ENCODE data around the gene ITPKB.

Gene ITPKB

GRCh38 chr1:226685196-226685820 is 53.8 kb downstream of the ITPKB start:
- no peak for DNase-seq (ENCODE audit: low spot score)

GRCh38 chr1:226684026-226684425 is 55.1 kb downstream of the ITPKB start:
- DNase-seq (ENCODE audit: low spot score): no peak

- no peak for DNase-seq (ENCODE audit: low spot score)
These were observed 55.9 kb downstream of the ITPKB start for GRCh38 chr1:226682871-226683814.

- DNase-seq (ENCODE audit: low spot score): no peak
These were observed 57.2 kb downstream of the ITPKB start for GRCh38 chr1:226681652-226682493.

GRCh38 chr1:226680653-226681052 is 58.4 kb downstream of the ITPKB start:
- no peak for DNase-seq (ENCODE audit: low spot score)

- DNase-seq (ENCODE audit: low spot score): peak; percentile 83
These were observed 59.1 kb downstream of the ITPKB start for GRCh38 chr1:226679853-226680516.

- DNase-seq (ENCODE audit: low spot score): no peak
These were observed 59.8 kb downstream of the ITPKB start for GRCh38 chr1:226679262-226679661.

GRCh38 chr1:226678701-226679100 is 60.4 kb downstream of the ITPKB start:
- DNase-seq (ENCODE audit: low spot score): no peak

GRCh38 chr1:226678251-226678650 is 60.8 kb downstream of the ITPKB start:
- no peak for DNase-seq (ENCODE audit: low spot score)

- DNase-seq (ENCODE audit: low spot score): peak; percentile 98
These were observed 61.8 kb downstream of the ITPKB start for GRCh38 chr1:226677027-226678020.

- no peak for DNase-seq (ENCODE audit: low spot score)
These were observed 62.7 kb downstream of the ITPKB start for GRCh38 chr1:226676381-226676780.

GRCh38 chr1:226675715-226676357 is 63.2 kb downstream of the ITPKB start:
- DNase-seq (ENCODE audit: low spot score): no peak

- DNase-seq (ENCODE audit: low spot score): peak; percentile 86
These were observed 64.0 kb downstream of the ITPKB start for GRCh38 chr1:226674892-226675714.

GRCh38 chr1:226672339-226672762 is 66.7 kb downstream of the ITPKB start:
- DNase-seq (ENCODE audit: low spot score): no peak

- DNase-seq (ENCODE audit: low spot score): no peak
These were observed 67.8 kb downstream of the ITPKB start for GRCh38 chr1:226671277-226671676.

- no peak for DNase-seq (ENCODE audit: low spot score)
These were observed 69.0 kb downstream of the ITPKB start for GRCh38 chr1:226670073-226670472.

- DNase-seq (ENCODE audit: low spot score): no peak
These were observed 70.9 kb downstream of the ITPKB start for GRCh38 chr1:226668173-226668560.

GRCh38 chr1:226666692-226667091 is 72.4 kb downstream of the ITPKB start:
- no peak for DNase-seq (ENCODE audit: low spot score)

GRCh38 chr1:226666164-226666506 is 72.9 kb downstream of the ITPKB start:
- no peak for DNase-seq (ENCODE audit: low spot score)
